NCI-H510A treated with DMSO at 0.1 percent for 48 hours (cell line): ENCODE data around the gene FKRP.

Experiments used
- DNase-seq: peaks from one replicate; lab custom pipeline; 2025; lab: John Stamatoyannopoulos, UW

Gene FKRP

GRCh38 chr19:46732172-46732938 is 13.5 kb upstream of the FKRP start:
- no peak for DNase-seq

- no peak for DNase-seq
Observed at GRCh38 chr19:46732966-46733689, 12.7 kb upstream of the FKRP start.

- DNase-seq = no peak
Observed at GRCh38 chr19:46733690-46734292, 12.1 kb upstream of the FKRP start.

DNA sequence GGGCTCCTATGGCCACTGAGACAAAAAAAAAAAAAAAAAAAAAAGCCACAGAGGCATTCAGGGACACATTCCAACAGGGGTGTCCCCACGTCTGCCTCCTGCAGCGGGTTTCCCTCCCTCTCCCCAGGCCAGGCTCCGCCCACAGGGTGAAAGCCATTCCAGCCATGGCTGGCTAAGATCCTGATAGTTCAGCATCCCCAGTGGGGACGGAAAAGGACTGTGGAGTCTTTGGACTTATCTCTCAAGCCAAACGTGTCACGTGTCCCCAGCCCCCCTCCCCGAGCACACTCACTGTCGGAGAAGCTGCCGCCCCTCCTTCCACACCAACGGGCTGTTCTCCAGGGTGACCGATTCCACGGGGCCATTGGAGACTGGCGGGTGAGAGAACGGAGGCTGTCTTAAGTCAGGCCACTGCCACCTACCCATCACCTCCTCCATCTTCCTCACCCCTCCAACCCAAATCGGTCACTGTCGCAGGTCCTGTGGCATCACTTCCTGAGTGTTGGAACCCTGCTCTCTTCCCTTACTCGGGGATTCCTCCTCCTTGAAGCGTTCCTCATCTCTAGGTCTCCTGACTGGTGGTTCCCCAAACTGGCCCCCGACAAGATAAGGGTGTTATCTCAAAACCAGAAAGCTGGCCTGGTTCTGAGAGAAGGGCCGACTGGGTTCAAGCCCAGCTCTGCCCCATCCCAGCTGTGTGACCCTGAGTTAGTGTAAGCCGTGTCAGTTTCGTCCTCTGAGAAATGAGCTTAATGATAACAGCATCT is 9.1 kb upstream of the FKRP start:
- DNase-seq = no peak

GRCh38 chr19:46737298-46737654 is 8.6 kb upstream of the FKRP start:
- no peak for DNase-seq

- DNase-seq = no peak
Observed at GRCh38 chr19:46737761-46738171, 8.1 kb upstream of the FKRP start.

GRCh38 chr19:46739290-46739771 is 6.5 kb upstream of the FKRP start:
- no peak for DNase-seq

- DNase-seq = no peak
Observed at GRCh38 chr19:46741447-46741846, 4.4 kb upstream of the FKRP start.

DNA sequence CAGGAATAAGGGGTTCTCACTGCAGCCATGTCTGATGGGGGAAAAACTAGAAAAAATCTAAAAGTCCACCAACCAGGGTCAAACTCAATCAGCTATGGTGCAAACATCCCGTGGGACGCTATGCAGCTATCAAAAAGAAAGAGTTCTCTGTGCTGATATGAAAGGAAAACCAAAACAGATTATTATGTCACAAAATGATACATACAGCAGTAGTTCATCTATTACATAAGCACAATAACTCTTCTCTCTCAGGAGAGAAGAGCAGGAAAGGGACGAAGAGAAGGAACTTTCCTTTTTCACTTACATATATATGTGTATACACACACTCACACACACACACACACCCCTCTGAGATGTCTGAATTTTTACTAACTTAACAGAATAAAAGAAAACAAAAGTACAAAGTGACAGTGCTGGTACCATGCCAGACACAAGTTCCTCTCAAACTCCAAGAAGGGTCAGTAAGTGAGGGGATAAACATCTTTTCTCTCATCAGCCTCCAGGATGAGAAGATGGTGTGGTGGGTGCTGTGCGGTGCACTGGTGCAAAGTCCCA is 2.9 kb upstream of the FKRP start:
- no peak for DNase-seq

DNA sequence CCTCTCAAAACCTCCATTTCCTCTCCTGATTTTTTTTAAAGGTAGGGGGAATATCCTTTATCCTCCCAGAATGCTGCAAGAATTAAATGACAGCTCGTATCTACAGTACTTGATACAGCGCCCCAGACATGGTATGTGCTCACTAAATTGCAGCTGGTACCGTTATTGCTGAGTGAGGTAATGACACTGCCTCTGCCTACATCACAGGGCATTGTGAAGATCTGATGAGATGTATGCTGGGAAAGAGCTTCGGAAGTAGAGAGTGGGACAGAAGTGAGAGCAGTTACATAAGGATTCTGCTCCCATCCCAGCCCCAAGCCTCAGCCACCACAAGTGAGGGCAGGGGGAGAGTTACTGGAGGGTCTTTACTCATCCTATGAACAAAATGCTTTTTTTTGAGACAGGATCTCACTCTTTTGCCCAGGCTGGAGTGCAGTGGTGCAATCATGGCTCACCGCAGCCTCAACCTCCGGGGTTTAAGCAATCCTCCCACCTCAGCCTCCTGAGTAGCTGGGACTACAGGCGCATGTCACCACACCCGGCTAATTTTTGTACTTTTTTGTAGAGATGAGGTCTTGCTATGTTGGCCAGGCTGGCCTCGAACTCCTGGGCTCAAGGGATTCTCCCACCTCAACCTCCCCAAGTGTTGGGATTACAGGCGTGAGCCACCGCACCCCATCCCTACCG is 1.7 kb upstream of the FKRP start:
- no peak for DNase-seq

GRCh38 chr19:46745030-46745429 is 827 bp upstream of the FKRP start:
- DNase-seq = no peak

DNA sequence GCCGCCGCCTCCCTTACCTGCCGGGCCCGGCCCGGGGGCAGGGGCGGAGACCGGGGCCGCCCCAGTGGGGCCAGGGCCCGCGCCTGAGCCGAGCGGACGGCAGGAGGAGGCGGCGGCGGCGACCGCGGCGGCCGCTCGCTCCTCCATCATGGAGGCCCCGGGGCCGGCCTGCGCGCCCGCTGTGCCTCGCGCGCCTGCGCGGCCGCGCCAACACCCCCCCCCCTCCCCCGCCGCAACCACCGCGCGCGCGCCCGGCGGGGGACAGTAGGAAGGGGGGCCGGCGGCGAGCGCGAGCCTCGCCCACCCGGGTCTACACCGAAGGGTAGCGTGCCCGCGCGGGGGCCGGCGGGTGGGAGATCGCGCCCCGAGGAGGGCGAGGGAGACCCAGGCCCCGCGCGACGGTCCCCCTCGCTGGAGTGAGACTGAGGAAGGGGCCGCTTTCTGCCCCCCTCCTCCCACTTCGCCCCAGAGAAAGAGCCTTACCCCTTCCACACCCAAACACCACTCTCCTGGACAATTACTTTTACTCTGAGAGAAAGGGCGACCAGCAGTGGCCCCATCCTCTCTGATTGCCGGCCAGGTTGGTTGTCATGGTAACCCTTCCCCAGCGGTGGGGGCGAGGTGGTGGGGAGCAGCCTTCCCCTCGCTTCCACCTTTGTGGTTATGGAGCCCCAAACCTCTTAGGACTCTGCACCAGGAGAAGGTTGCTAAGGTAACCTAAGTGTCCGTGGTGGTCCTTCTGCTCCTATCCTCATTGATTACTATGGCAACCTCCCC is 612 bp downstream of the FKRP start, which contains the start of gene STRN4:
TSS of gene STRN4 (minus strand) at position 170 of the 777 bp plus-strand sequence. CDS start at position 150, 20 bp downstream.
- peak; percentile 10 for DNase-seq

GRCh38 chr19:46748325-46749109 is 2.7 kb downstream of the FKRP start:
- peak; percentile 29 for DNase-seq

- peak; percentile 39 for DNase-seq
Observed at GRCh38 chr19:46753420-46754155, 7.7 kb downstream of the FKRP start.

GRCh38 chr19:46755077-46755852 is 9.4 kb downstream of the FKRP start:
- no peak for DNase-seq

- no peak for DNase-seq
Observed at GRCh38 chr19:46755853-46756543, 10.1 kb downstream of the FKRP start.

DNA sequence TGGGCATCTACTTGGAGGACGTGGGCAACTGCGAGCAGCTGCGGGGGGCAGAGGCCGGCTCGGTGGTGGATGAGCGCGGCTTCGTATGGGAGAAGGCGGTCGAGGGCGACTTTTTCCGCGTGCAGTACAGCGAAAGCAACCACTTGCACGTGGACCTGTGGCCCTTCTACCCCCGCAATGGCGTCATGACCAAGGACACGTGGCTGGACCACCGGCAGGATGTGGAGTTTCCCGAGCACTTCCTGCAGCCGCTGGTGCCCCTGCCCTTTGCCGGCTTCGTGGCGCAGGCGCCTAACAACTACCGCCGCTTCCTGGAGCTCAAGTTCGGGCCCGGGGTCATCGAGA is 10.7 kb downstream of the FKRP start:
- no peak for DNase-seq

- no peak for DNase-seq
Observed at GRCh38 chr19:46759206-46759605, 13.3 kb downstream of the FKRP start.
